Stimulated activated CD8-positive, alpha-beta memory T cell treated with anti-CD3 and anti-CD28 coated beads, Interleukin-7, amount 100 ng/mL, for 4 hours (primary cell): ENCODE data around the gene SUN5.
"Not testable (repeated sequence)": the region's sequence is repeated elsewhere in the genome, so short reads cannot be mapped to it uniquely, and the experiment has no call there.

Experiments used
- DNase-seq, 2 donors: peaks; one replicate each; pipeline ENCODE4 v3.0.0-alpha.2; 2020; ENCODE audit warnings: low read depth in 2 of 2

The SUN5 gene, protein sequence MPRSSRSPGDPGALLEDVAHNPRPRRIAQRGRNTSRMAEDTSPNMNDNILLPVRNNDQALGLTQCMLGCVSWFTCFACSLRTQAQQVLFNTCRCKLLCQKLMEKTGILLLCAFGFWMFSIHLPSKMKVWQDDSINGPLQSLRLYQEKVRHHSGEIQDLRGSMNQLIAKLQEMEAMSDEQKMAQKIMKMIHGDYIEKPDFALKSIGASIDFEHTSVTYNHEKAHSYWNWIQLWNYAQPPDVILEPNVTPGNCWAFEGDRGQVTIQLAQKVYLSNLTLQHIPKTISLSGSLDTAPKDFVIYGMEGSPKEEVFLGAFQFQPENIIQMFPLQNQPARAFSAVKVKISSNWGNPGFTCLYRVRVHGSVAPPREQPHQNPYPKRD

DNA sequence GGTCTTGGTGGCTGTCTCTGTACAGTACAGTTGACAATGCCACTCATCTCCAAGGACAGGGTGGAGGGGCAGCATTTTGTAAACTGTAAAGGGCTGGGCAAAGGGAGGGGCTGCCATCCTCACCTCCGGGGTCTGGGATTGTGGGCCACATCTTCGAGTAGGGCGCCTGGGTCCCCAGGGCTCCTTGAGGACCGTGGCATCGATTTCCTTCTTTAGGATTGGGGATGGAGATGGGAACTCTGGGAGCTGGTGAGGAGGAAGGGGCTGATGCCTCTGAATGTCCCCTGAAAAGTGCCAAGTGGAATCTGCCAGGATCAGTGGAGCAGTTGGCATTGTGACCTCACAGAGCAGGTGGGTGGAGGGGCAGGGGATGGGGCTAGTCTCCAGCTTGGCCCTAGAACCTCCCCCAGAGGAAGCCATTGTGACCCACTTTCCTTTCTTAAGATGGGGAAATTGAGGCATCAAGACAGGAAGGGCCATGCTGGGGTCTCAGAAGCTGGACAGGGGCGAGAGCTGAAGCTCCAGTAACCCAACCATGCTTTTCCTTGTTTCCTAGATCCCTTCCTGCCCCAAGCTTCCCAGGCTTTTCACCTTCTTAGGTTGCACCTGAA lies at the start of gene SUN5:
TSS of gene SUN5 (minus strand) at position 293 of the 611 bp plus-strand sequence. CDS start at position 200, 93 bp downstream.
- no peak for DNase-seq

DNA sequence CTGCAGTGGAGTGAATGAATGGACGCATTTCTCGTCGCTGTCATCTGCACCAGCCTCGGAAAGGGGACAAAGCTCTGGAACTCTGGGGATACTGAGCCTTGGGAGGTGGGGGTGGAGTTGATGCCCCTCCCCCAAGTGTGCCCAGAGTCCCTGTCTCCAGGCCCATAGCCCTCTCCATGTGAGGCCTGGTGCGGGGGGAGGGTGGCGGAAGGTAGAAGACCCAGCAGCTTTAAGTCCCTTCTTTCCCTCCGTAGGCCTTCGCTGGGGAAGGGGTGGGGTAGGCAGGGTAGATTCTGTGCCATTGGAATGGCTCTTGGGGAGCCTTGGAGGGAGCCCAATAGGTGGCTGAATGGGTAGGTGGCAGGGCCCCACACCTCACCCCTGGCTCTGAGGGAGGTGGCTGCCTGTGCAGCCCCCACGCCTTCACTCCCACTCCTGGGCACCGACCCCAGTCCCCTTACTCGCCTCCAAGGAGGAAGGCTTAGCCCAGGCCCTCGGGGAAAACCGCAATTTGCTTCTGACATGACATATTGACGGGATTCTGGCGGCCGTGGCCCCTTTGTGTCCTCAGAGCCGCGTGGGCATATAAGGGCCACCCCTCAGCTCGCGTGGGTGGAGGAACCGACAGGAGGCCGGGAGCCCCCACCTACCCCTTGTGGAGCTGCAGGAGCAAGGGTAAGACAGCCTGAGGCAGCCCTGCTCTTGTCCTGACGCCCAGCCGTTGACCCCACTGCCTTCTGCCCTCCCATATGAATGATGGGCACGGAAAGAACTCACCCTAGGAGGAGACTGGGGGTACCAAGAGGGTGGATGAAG lies 49.3 kb upstream of the SUN5 start, which contains the start of gene BPIFB3:
TSS of gene BPIFB3 (plus strand) at position 613 of the 816 bp plus-strand sequence. CDS start 1,533 bp downstream, outside the sequence.
- no peak for DNase-seq

DNA sequence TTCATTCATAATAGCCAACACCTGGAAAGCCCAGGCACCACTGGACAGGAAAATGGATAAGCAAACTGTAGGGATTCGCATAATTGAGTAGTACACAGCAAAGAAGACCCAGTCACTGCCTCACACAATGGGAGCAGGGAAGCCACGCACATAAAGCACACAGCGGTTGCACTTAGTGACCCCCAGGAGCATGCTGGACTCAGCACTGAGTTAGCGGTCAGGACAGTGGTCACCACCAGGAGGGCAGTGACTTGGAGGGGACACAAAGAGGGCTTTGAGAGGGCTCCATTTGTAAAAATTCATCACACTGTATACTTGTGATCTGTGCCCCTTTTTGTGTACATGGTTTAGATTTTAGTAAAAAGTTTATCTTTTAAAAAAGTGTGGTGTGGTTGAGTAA lies 47.1 kb upstream of the SUN5 start:
- DNase-seq, result no peak

DNA sequence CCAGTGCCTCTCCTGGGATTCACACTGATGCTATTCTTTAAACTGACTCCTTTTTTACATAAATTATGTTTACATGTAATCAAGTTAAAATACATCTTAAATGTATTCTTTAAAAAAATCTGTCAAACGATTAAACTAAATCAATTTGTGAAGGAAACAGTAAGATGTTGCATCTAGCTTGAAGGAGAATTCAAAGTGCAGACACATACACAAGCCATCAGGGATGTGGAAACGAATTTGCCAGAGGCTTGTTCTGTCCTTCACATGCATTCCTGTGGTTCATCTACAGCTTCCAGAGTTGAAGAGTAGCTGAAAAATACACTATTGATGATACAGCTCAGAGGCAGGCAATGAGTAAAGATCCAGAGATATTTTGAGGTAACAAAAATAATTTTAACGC lies 42.2 kb upstream of the SUN5 start:
- no peak for DNase-seq

DNA sequence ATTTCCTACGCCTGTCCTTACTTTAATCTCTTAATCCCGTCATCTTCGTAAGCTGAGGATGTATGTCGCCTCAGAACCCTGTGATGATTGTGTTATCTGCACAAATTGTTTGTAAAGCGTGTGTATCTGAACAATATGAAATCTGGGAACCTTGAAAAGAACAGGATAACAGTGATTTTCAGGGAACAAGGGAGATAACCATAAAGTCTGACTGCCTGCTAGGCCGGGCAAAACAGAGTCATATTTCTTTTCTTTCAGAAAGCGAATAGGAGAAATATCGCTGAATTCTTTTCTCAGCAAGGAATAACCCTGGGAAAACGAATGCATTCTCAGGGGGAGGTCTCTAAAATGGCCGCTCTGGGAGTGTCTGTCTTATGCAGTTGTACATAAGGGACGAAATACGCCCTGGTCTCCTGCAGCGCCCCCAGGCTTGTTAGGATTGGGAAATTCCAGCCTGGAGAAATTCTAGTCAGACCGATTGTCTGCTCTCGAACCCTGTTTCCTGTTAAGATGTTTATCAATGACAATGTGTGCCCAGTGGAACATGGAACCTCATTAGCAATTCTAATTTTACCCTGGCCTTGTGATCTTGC lies 41.0 kb upstream of the SUN5 start:
- not testable (repeated sequence) for DNase-seq

DNA sequence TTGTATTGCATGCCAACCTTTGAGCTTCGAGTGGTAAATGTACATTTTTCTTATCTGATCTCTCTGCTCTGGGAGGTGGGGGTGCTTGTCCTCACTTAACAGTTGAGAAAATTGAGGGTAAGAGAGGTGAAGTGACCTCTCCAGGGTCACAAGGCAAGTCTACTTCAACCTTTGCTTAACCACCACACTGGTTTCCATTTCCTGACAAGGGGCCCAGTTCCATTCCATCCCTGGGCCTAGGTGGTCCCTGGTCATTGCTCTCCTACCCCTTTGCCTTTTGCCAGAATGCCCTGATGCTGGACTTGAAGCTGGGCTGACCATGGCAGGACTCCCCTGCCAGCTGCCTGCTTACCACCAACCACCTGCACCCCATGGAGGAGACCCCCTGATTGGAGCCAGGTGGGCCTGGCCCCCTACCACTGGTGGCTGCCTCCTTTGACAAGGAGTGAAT lies 39.5 kb upstream of the SUN5 start:
- no peak for DNase-seq

DNA sequence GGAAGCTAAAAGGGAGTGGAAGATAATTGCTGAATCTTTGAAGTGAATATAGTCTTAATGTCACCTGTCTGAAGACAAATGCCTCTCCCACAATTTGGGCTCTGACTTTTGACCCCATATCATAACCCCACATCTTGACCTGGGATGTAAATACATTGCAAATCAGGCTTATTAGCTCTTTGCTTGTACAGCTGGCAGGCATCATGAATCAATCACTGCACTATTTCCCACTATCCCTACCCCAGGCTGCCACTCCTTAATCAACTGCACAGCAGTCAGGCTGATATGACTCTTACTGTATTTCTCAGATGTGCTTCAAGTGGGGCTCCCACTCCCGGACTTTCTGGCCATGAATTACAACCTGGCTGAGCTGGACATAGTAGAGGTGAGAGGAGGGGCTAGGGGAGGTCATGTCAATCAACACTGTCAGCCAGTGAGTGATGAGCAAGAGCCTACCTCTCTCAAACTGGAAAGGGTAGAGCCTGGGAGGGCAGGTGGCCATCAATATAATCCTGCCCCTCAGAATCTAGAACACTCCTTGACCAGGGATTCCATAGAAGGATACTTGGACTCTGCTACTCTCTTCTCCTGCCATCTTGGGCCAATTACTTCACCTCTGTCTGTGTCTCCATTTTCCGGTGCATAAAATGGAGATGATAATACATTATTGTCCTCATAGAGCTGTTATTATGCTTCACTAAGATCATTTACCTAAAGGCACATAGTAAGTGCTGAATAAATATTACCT lies 38.9 kb upstream of the SUN5 start:
- no peak for DNase-seq

DNA sequence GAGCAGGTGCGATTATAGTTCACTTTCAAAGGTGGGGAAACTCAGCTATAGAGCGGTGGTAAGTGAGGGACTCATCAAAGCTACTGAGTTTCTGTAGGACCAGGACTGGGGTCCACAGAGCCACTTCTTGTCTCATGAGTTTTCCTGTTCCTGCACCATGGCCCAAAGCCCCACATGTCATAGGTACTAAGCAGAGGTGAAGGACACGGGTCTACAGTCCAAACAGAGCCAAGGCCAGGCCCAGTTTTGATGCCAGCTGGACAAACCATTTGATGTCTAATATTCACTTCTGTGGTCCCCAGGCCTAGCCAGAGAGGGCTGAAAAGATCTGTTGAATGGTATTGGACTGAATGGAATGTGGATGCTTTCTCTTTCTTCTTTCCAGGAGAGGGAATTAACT lies 38.2 kb upstream of the SUN5 start:
- DNase-seq, result no peak

DNA sequence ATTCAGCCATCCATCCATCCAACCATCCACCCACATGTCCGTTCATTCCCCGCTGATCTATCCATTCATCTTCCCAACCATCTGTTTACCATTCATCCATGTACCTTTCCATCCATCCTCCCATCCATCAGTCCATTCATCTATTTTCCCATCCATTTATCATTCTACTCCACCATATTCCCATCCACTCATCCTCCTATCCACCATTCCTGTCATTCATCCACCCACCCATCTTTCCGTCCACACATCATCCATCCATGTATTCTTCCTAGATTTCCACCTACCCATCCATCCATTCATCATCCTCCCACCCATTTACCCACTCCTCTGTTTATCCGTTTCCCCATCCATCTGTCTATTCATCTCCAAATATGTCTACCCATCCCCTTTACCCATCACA lies 34.0 kb upstream of the SUN5 start:
- no peak for DNase-seq

DNA sequence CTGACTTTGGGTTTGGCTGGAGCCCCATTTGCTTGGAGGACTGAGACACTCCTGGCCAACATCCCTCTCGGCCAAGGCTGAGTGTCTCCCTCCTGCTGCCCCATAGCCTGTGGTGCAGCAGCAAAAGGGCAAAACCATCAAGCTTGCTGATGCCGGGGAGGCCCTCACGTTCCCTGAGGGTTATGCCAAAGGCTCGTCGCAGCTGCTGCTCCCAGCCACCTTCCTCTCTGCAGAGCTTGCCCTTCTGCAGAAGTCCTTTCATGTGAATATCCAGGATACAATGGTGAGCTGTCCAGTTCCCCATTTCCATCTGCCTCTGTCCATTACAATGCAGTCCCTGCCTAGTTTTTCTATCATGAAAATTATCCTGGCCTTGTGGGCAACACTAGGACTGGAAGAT lies 33.2 kb upstream of the SUN5 start:
- no peak for DNase-seq

DNA sequence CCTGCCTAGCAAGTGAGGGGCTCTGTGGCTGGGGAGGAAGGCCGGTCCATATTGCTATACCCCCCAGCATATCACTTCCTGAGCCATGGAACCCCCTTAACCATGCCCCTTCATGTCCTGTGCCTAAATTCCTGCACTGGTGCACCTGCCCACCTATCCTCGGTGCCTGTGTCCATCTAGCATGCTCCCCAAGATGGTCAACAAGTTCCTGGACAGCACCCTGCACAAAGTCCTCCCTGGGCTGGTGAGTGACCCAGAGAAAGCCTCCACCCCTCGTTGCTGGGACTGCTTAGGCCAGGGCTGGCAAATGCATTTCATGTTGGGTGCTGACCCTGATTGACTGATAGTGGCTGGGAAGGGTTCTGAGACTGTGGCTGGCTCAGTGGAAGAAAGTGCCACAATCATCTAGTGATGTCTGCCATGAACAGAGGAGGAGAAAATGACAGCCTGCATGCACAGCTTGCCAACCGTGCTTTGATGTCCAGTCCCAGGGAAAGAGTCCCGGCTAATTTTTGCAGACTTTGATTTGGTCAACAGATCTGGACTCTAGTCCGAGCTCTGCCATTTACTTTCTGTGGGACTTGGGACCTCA lies 30.8 kb upstream of the SUN5 start:
- no peak for DNase-seq

DNA sequence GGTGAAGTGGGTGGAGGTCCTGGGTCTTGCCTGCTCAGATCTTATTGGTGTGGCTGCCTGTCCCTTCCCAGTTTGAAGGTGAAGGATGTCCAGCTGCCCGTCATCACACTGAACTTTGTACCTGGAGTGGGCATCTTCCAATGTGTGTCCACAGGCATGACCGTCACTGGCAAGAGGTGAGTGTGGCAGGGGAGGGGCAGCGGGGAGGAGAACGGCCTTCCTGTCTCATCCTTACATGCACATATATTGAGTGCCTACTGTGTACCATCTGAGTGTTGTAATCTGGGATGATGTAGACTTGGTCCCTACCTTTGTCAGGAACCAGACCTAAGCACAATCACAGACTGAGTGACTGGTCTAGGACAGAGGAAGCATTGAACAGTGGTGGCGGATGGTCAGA lies 29.9 kb upstream of the SUN5 start:
- no peak for DNase-seq

DNA sequence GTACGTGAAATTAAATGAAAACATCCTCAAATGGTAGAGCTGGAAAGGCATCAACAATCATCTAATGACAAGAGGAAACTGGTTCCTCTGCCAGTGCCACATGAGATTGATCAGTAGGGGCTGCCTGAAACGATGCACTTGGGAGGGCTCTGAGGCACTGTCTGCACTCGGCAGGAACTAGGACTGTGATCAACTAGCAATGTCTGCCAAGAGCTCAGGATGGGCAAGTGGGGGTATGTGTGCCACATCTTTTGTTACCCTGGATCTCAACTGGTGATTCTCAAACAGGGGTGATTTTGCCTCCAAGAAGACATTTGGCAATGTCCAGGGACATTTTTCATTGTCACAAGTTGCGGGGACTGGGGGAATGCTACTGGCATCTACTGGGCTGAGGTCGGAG lies 29.1 kb upstream of the SUN5 start:
- no peak for DNase-seq

DNA sequence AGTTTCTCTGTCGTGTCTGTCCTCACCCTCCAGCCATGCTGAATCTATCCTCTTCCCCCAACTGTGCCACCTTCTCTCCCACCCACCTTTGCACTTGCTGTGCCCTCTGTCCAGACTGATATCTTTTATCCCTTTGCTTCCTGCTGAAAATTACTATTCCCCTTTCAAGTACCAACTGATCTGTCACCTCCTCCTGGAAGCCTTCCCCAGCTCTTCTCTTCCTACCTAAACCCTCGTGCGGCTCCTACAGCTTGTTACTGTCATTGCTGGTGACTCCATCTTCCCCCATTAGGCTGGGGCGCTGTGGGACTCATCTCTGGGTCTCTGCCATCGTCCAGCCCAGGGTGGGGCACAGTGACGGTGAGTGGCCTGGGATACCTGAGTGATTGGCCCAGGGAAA lies 28.3 kb upstream of the SUN5 start:
- no peak for DNase-seq

DNA sequence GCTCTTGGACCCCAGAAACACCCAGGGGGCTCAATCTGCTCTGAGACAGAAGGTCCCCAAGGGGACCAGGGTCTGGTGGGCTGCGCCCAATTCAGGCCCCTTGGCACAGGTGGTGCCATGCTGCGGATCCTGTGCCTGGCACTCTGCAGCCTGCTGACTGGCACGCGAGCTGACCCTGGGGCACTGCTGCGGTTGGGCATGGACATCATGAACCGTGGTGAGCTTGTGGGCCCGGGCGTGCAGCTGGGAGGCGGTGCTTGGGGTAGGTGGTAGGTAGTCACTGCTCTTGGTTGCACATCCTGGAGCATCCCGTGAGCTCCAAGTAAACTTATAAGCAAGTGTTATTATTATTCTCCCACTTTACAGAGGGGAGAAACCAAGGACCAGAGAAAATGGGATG lies 27.3 kb upstream of the SUN5 start, which contains the start of gene BPIFB6:
TSS of gene BPIFB6 (plus strand) at position 118 of the 400 bp plus-strand sequence. CDS start at position 118, 0 bp downstream.
- no peak for DNase-seq

DNA sequence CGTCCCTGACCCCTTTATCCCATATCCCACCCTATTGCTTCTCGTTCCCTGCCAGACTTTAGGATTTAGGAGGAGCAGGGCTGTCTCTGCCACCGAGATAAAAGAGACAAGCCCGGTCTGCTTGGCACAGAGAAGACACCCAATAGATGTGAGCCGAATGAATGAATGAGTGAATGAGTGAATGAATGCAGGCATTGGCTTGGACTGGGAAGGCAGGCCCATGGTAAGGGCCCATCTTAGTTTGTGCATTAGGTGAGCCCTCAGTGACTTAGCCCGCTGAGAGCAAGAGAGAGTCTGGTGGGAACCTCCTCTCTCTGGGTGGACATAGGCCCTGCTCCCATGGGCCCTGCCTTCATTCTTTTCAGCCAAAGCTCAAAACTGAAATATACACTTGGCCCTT lies 26.3 kb upstream of the SUN5 start:
- DNase-seq, result no peak

DNA sequence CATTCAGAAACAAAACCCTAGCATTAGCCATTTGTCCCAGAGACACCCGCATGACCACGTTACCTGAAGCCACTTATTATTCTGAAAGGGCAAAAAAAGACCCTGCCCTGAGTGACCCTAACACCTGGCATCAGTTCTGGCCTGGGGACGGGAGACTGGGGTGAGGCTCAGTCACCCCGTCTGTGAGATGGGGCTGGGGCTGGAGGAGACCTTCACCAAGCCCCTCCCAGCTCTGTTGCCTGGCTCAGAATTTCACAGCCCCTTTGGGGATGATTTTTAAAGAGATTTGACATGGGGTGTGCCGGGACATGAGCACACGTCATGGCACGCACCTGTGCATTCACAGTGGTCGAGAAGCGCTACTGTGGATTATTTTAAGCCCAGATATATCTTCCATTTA lies 25.8 kb upstream of the SUN5 start:
- DNase-seq, result no peak

DNA sequence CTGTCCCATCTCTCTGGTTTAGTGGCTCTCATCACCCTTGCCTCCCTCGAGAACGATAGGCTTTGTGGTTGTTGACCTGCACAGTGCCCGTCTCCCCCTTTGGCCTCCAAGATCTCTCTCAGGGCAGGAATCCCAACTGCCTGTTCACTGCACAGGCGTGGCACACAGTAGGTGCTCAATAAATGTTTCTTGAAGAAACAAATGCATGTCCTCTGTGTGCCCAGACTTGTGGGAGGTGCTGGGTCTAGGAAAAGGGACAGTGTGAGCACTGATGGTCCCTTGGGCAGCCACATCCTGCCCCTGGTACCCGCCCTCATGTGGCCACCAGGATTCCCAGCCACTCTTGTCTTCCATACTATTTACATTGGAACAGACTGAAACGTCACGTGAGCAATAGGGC lies 24.6 kb upstream of the SUN5 start:
- DNase-seq, result no peak

DNA sequence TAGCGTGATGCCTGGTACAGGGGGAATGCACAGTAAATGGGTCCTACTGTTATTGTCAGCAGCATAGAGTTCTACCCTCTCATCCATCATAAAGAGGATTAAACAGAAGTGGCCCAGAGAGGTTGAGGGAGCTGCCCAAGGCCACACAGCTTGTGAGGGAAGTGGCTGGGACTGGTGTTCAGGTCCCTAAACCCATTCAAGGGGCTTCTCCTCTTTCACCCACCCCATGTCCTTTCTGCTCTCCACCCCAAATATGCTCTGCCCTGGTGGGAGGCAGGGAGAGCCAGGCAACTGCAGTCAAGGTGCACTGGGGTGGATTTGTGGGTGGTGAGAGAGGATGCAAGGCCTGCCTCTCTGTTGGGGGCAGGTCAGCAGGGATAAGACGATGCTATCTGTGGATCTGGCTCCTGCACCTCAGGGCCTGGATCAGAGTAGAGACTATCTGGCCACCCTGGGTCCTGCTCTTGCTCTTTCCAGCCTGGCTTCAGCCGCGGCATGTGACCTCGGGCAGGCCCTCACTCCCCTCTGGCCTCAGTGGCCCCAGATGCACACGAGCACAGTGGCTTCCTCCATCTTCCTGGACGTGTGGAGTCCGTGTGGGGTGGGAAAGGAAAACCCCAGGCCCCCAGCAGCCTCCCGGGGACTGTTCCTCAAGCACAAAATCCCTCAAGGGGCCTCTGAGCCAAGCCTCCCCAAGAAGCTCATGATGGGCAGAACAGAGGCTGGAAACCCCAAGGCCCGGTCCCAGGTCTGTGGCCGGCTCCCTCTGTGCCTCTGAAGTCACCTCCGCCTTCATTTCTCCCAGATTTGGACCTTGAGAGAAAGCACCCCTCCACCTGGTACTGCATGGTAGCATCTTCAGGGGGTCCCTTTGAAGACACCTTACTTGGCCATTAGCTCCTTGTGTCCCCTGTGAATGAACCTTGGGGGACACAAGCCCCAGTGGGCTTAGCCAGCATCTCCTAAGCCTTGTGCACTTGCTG lies 23.8 kb upstream of the SUN5 start:
- DNase-seq, result no peak
